ENCODE results near the gene SMG7.
"Not testable (repeated sequence)": the region's sequence is repeated elsewhere in the genome, so short reads cannot be mapped to it uniquely, and the experiment has no call there.

Gene SMG7

DNA sequence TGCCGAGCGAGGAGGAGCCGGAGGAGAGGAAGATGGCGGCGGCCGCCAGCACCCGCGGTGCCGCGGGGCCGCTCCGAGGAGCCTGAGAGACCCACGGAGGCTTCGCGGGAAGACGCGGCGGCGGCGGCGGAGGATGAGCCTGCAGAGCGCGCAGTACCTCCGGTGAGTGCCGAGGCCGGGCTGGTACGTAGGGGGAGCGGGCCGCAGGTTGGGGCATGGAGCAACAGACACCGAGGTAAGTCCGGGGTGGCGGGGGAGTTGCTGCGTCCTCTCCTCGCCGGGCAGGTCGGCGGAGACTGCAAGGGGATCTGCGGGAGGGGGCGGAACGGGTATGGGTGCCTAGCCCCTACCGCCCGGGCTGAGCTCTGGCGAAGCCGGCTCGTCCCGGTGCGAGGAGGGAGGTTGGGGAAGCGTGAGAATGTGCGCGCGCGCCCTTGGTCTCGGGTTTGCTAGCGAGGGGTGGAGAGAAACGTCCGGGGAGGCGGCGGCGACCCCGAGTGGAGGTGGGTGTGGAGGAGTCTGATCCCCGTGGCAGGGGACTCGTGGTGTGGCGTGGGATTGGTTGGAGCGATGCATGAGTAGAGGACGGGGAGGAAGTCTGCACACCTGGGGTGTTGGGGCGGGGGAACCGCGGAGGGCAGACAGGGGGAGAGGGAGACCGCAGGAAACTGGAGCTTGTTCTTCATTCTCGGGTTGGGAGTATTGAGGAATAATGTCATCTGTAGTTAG lies at the start of gene SMG7:
TSS of gene SMG7 (plus strand) at position 12 of the 729 bp plus-strand sequence. CDS start at position 134, 122 bp downstream.
- peak; percentile 33 for DNase-seq (ENCODE audit: low read depth)

DNA sequence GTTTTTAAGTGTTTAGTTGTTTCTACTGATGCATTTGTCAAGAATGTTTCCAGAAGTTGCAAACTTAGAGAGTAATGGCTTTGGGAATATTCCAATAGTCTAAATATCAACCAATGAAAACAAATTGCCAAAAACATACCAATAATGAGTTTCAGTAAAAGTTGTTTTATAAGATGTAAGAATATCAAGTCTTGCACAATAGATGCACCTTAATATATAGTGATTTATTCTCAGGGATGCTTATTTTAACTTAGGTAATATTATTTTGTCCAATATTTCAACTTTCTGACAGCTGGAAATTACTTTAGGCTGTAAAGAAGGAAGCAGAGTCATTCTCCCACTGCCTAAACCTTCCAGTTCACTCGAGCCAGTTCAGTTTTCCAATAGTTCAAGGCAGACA lies 48.8 kb upstream of the SMG7 start:
- DNase-seq (ENCODE audit: low read depth), result no peak

DNA sequence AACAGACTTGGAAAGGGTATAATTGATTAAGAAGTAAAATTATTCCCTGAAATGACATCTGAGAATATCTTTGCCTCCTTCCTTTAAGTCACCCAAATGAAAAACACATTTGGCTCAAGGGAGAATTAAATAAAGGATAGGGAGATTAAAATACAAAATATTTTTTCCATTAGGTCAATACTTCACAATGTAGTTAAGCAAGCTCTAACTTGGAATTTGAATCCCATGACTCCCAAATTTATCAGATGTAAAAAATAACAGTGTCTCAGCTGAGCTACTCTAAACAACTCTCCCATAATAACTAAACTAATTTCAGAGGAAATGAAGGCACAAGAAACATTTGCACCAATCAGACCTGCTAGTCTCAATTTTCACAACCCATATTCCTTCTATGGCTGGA lies 47.6 kb upstream of the SMG7 start:
- DNase-seq (ENCODE audit: low read depth), result no peak

GRCh38 chr1:183427591-183427990 lies 44.7 kb upstream of the SMG7 start:
- DNase-seq (ENCODE audit: low read depth), result not testable (repeated sequence)

DNA sequence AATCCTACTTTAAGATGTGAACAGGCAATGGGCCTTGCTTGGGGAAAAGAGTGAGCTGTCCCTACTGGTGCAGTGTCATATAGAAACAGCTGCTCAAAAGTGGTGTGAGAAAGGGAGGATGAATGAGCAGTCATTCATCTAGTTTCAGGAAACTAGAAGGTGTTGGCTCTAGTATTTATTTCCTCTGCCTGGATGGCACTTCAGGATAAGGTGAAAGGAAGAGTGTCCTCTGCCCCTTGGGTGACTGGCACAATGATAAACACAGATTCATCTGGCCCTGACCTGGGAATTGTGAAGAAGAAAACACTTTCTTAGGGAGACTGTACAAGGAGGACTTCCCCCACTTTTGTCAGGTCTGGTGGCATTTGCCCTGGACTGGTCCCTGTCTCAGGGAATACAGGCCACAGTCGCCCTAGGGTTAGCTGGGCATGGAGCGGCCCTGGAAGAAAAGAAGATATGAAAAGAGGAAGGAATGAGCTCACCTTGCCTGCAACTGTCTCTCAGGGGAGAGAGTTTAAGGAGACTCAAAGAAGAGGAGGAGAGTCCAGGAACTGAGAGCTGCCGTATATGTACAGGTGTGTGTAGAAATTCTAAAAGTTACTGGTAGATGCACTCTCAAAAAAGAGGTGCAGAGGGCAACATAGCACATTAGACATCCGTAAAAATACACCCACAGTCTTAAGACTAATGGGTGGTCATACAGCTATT lies 40.3 kb upstream of the SMG7 start:
- DNase-seq (ENCODE audit: low read depth), result no peak

GRCh38 chr1:183432548-183432875 lies 39.8 kb upstream of the SMG7 start:
- no peak for DNase-seq (ENCODE audit: low read depth)

- no peak for DNase-seq (ENCODE audit: low read depth)
Measured at GRCh38 chr1:183433703-183434102, 38.6 kb upstream of the SMG7 start.

DNA sequence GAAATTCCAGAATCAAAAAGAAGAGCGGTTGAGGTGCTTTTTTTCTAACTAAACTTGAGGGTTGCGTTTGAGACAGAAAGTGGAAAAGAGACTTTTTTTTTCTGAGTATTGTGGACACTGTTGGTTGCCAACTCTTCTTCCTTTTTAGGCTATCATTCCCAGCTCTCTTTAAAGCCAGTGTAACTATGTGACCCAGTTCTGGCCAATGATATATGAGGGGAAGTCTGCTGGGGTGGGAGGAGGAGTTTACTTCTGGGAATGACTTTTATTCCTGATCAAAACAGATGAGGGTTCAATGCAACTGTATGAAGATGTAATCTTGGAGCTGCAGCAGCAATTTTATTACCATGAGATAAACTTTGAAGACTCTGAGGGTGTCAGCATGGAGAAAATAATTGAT lies 36.8 kb upstream of the SMG7 start:
- DNase-seq (ENCODE audit: low read depth), result no peak

DNA sequence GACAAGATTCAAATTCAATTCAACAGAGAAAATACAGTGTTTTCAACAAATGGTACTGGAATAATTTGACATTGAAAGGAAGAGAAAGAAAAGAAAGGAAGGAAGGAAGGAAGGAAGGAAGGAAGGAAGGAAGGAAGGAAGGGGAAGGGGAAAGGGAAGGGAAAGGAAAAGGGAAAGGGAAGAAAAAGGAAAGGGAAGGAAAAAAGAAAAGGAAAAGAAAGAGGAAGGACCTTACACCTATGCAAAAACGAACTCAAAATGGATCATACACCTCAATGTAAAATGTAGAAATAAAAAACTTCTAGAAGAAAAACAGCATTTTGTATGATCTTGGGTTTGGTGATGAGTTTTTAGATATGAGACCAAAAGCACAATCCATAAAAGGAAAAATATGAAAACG lies 34.2 kb upstream of the SMG7 start:
- no peak for DNase-seq (ENCODE audit: low read depth)

DNA sequence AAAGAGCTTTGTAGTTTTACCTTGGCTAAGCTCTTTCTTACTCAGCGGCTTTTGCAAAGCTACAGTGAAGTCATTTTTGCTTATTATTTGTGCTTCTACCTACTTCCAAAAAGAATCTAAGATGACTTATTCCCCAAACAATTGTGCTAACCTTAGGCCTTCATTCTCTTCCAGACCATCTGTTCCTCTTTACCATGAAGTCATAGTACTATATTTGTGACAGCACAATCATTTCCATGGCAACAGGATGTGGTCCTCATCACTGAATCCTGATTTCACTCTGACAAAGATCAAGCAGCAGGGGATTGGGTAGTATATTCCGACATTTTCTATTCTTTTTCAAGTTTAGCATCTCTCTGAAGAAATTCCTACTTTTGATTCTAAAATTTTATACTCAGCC lies 29.3 kb upstream of the SMG7 start:
- DNase-seq (ENCODE audit: low read depth), result no peak

DNA sequence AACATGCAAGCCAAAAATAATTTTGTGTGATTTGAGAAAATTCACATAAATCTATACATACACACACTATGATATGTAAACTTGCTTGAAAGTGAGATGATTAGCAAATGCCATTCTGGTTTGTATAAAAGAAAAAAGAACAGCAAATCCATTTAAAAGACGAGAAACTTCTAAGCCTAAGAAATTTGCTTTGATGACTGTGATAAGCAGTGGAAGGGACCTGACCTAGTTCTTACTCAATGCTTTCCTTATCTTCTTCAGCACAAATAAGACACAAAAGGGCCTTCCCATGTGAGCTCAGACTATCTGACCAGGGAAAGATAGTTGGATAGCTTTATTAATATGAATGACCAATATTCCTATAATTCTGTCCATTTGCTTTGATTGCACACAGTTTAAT lies 28.8 kb upstream of the SMG7 start:
- DNase-seq (ENCODE audit: low read depth), result no peak

DNA sequence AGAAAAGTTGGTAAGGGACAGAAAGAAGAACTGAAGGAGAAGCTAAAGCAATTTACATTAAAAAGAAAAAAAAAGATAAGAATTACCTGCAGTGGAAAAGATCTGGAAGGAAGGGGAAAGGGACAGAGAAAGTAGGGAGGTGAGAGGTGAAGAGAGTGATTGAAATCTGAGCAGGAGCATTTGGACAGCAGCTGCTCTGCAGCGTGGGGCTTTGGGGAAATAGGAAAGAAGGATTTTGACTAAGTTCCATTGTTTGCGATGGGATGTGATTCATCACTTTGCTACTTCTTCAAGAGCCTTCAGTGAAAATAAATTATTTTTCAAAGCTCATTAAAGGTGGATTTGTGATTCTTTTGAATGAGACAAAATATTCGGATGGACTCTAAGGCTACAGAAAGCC lies 28.1 kb upstream of the SMG7 start:
- DNase-seq (ENCODE audit: low read depth), result no peak

GRCh38 chr1:183449223-183449770 lies 23.0 kb upstream of the SMG7 start:
- DNase-seq (ENCODE audit: low read depth), result no peak

DNA sequence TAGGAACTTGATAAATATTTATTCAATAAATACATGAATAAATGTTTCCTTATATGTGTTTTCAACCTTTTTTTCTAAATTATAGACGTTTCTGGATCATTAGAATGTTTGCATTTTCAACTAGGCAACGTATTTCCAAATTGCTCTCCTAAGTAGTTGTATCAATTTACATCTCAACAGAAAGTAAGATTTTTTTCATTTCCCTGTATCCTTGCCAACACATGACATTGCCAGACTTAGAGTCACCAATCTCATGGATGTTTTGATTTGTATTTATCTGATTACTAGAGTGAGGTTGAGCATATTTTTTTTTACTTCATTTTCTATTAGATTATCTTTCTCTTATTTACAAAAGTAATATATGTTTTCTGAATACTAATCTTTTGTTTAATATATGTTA lies 22.2 kb upstream of the SMG7 start:
- DNase-seq (ENCODE audit: low read depth), result no peak

DNA sequence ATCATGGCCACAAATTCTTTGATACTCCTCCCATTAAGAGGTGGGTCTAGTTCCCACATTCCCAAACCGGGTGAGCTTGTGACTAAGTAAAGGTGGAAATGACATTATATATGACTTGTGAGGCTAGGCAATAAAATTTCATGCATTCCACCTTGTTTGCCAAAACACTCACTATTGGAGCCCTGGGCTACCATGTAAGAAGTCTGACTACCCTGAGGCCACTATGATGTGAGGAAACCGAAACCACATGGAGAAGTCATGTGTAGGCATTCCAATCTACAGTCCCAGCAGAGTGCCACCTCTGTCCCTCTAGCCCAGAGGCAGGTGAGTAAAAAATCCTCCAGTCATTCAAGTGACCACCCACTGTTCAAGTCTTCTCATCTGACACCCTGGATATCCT lies 17.9 kb upstream of the SMG7 start:
- DNase-seq (ENCODE audit: low read depth), result no peak

- no peak for DNase-seq (ENCODE audit: low read depth)
Measured at GRCh38 chr1:183456826-183457225, 15.5 kb upstream of the SMG7 start.

- DNase-seq (ENCODE audit: low read depth), result no peak
Measured at GRCh38 chr1:183457449-183457848, 14.8 kb upstream of the SMG7 start.

- DNase-seq (ENCODE audit: low read depth), result no peak
Measured at GRCh38 chr1:183460596-183460995, 11.7 kb upstream of the SMG7 start.

GRCh38 chr1:183461350-183461749 lies 10.9 kb upstream of the SMG7 start:
- no peak for DNase-seq (ENCODE audit: low read depth)

DNA sequence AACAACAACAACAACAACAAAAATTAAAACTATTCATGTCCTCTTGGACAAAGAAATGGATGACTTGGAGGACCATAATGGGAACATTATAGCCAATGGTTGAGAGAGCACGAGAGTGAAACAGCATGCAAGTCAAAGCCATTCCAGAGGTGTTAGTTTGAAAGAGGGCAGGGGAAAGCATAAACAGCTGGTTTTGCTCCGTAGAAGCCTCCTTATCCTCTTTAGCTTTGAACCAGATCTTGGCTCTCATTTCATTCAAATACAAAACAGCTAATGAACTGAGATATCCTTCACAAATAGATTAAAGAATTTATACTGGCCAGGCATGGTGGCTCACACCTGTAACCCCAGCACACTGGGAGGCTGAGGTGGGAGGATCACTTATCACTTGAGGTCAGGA lies 8.7 kb upstream of the SMG7 start:
- DNase-seq (ENCODE audit: low read depth), result no peak

- DNase-seq (ENCODE audit: low read depth), result no peak
Measured at GRCh38 chr1:183466781-183467180, 5.5 kb upstream of the SMG7 start.

DNA sequence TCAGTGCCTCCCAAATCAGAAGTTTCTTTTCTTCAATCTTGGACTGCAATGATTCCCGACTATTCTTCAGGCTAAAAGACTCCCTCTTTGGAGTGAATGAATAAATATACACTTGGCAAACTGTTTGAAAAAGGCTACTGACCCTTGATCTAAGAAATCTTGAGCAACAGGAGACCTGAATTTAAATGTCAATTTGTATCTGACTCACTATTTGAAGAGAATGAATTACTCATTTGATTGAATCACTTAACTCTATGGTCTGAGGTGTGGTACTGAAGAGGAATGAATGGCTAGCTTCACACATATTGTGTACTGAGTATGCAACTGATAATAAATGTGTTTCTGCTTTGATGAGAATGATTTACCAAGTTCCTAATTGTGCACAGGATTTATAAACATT lies 4.6 kb upstream of the SMG7 start:
- no peak for DNase-seq (ENCODE audit: low read depth)

DNA sequence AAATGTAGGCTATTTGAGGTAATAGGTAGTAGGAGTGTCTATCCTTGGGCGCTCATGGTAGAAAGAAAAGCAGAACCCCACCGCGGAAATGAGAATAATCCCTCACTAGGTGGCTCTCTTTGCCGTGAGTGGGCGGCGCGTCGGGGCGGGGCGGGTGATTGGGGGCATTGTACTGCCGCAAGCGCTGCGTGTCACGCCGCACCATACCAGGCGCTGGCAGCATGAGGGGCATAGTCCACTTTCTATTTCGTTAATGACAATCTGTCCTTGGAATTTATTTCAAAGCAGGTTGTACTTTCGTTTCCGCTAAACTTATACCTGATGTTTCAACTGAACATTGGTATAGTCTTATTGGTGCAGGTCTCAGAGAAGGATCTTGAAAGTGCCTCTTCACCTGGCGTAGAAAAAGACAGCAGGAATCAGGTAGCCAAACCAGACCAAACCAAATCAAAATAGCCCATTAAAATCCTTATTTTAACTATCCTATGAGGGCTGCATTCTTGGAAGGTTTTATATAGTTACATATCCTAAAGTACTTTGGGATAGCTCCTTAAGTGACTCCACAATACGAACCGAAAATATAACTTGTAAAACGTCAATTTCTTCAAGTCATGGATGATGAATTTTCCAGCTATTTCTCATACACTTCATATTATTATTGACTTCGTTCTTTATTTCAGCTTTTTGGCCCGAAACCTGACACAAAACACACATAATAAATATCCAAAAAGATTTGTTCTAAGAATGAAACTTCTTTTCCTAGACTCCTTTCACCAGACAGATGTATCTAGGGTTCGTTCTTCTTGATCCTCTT lies 1.9 kb upstream of the SMG7 start:
- peak; percentile 80 for DNase-seq (ENCODE audit: low read depth)

Measured in activated T-helper 1 cell treated with Interleukin-2 at 50 U/mL for 16 hours (primary cell).